CD8-positive, alpha-beta memory T cell (primary cell): ENCODE results near the gene FSTL4. TPM values are rescaled to one million over a fixed set of nuclear protein-coding genes. Genes with fewer than 3 reads are reported as not detected.

Experiments used
- CTCF ChIA-PET: fragments of 350-600 bp; sonication (Branson Sonifier 250); formaldehyde crosslinking; loops from one replicate; lab custom pipeline; 2021; ENCODE audit warnings: antibody characterized with exemption; lab: Charles Lee
- POLR2A ChIA-PET: fragments of 350-600 bp; sonication (Branson Sonifier 250); formaldehyde crosslinking; loops from one replicate; lab custom pipeline; 2021; ENCODE audit warnings: antibody characterized with exemption; lab: Charles Lee
- DNase-seq, 5 donors: peaks; one replicate each; pipeline versions ENCODE4 v3.0.0 to v3.0.0-alpha.2; 2020 to 2022; ENCODE audit warnings: mixed read lengths in 1 of 5
- H3K27ac ChIP-seq: one replicate; pipeline ENCODE4 v1.7.0; 2013; ENCODE audit warnings: low read depth, mild to moderate bottlenecking, low read length, moderate library complexity
- H3K27me3 ChIP-seq: 2 replicates; pipeline ENCODE4 v1.7.0; 2013; ENCODE audit warnings: low read length, mild to moderate bottlenecking; ENCODE audit not compliant: insufficient read depth, poor library complexity, severe bottlenecking
- H3K36me3 ChIP-seq: 2 replicates; pipeline ENCODE4 v1.7.0; 2013; ENCODE audit warnings: mild to moderate bottlenecking, low read length, moderate library complexity; ENCODE audit not compliant: insufficient read depth
- H3K4me1 ChIP-seq: 2 replicates; pipeline ENCODE4 v1.7.0; 2013; ENCODE audit warnings: mild to moderate bottlenecking, low read length, moderate library complexity; ENCODE audit not compliant: insufficient read depth
- H3K4me3 ChIP-seq: 2 replicates; pipeline ENCODE4 v1.7.0; 2013; ENCODE audit warnings: mild to moderate bottlenecking, low read length
- H3K9me3 ChIP-seq: 2 replicates; pipeline ENCODE4 v1.7.0; 2013; ENCODE audit warnings: mild to moderate bottlenecking, low read length
- H3K27ac Mint-ChIP-seq, 8 donors: one replicate each; pipeline ENCODE4 v1.8.0; 2020 to 2021; ENCODE audit warnings: mixed read lengths in 8 of 8, mild to moderate bottlenecking in 6 of 8, inconsistent platforms in 3 of 8, moderate library complexity in 3 of 8
- H3K27me3 Mint-ChIP-seq, 2 donors: one replicate each; pipeline ENCODE4 v1.8.0; 2020 to 2021; ENCODE audit warnings: mixed read lengths in 2 of 2, mild to moderate bottlenecking in 1 of 2, moderate library complexity in 1 of 2
- H3K36me3 Mint-ChIP-seq, 3 donors: one replicate each; pipeline ENCODE4 v1.8.0; 2020 to 2021; ENCODE audit warnings: mixed read lengths in 3 of 3, inconsistent platforms in 1 of 3, mild to moderate bottlenecking in 1 of 3
- H3K4me1 Mint-ChIP-seq, 3 donors: one replicate each; pipeline ENCODE4 v1.8.0; 2020 to 2021; ENCODE audit warnings: mixed read lengths in 3 of 3, inconsistent platforms in 1 of 3, mild to moderate bottlenecking in 1 of 3
- H3K4me3 Mint-ChIP-seq, 7 donors: one replicate each; pipeline ENCODE4 v1.8.0; 2020 to 2021; ENCODE audit warnings: mixed read lengths in 7 of 7, mild to moderate bottlenecking in 6 of 7, moderate library complexity in 4 of 7, inconsistent platforms in 2 of 7
- H3K9me3 Mint-ChIP-seq, 5 donors: one replicate each; pipeline ENCODE4 v1.8.0; 2020 to 2022; ENCODE audit warnings: mixed read lengths in 5 of 5, mild to moderate bottlenecking in 3 of 5, moderate library complexity in 2 of 5, inconsistent platforms in 1 of 5
- polyA plus RNA-seq: library from polyadenylated mRNA; unstranded; fragments of 300-500 nt; fragmentation: Illumina TruSeq; gene quantifications from one replicate; pipeline ENCODE4 v1.2.3, GENCODE V29; 2021
- total RNA-seq, 2 experiments: library from RNA; stranded (reverse); gene quantifications; one replicate each; pipeline ENCODE4 v1.2.3, GENCODE V29; 2021

The FSTL4 gene
- total and polyA plus RNA-seq, 3 experiments from 2014 or later: 0.33 TPM; not detected in 2

GRCh38 chr5:133340002-133340755 is 272.2 kb downstream of the FSTL4 start:
- no peaks in the 10 kb centered on the region for H3K36me3 Mint-ChIP-seq
- H3K4me3 Mint-ChIP-seq: no peak overlapping the region
- ChIA-PET CTCF (no interaction called here), POLR2A (no interaction called here)
- Histone ChIP-seq H3K36me3 (no peaks in the 10 kb centered on the region), H3K9me3 (no peaks in the 10 kb centered on the region), H3K4me3 (no peak overlapping the region), H3K4me1 (no peaks in the 10 kb centered on the region), H3K27me3 (no peaks in the 10 kb centered on the region), H3K27ac (no peak overlapping the region)
- no peaks in the 10 kb centered on the region for H3K4me1 Mint-ChIP-seq
- DNase-seq: no peak
- peaks cover 4 to 5% of the 10 kb centered on the region in 2 donors for H3K27me3 Mint-ChIP-seq
- no peak overlapping the region for H3K27ac Mint-ChIP-seq
- H3K9me3 Mint-ChIP-seq: no peaks in the 10 kb centered on the region

- ChIA-PET CTCF (no interaction called here), POLR2A (no interaction called here)
- Histone ChIP-seq H3K9me3 (no peaks in the 10 kb centered on the region), H3K4me1 (no peaks in the 10 kb centered on the region), H3K36me3 (no peaks in the 10 kb centered on the region), H3K27ac (no peak overlapping the region), H3K4me3 (no peak overlapping the region), H3K27me3 (no peaks in the 10 kb centered on the region)
- Mint-ChIP-seq H3K36me3 (no peaks in the 10 kb centered on the region), H3K27me3 (peaks cover 3 to 4% of the 10 kb centered on the region in 2 donors), H3K27ac (no peak overlapping the region), H3K4me3 (no peak overlapping the region), H3K9me3 (no peaks in the 10 kb centered on the region), H3K4me1 (no peaks in the 10 kb centered on the region)
- no peak for DNase-seq
Measured at GRCh38 chr5:133338504-133339355, 273.6 kb downstream of the FSTL4 start.

GRCh38 chr5:133337795-133338445 is 274.4 kb downstream of the FSTL4 start:
- Histone ChIP-seq H3K4me1 (no peaks in the 10 kb centered on the region), H3K27me3 (no peaks in the 10 kb centered on the region), H3K4me3 (no peak overlapping the region), H3K9me3 (no peaks in the 10 kb centered on the region), H3K27ac (no peak overlapping the region), H3K36me3 (no peaks in the 10 kb centered on the region)
- CTCF ChIA-PET: no interaction called here
- no peak overlapping the region for H3K27ac Mint-ChIP-seq
- no peaks in the 10 kb centered on the region for H3K9me3 Mint-ChIP-seq
- POLR2A ChIA-PET: no interaction called here
- H3K4me1 Mint-ChIP-seq: no peaks in the 10 kb centered on the region
- H3K27me3 Mint-ChIP-seq: peaks cover 4 to 6% of the 10 kb centered on the region in 2 donors
- DNase-seq: no peak
- no peaks in the 10 kb centered on the region for H3K36me3 Mint-ChIP-seq
- H3K4me3 Mint-ChIP-seq: no peak overlapping the region

GRCh38 chr5:133336969-133337410 is 275.4 kb downstream of the FSTL4 start:
- Mint-ChIP-seq H3K27me3 (peaks cover 4 to 6% of the 10 kb centered on the region in 2 donors), H3K4me3 (no peak overlapping the region), H3K4me1 (no peaks in the 10 kb centered on the region), H3K9me3 (no peaks in the 10 kb centered on the region), H3K36me3 (no peaks in the 10 kb centered on the region), H3K27ac (no peak overlapping the region)
- Histone ChIP-seq H3K9me3 (no peaks in the 10 kb centered on the region), H3K4me1 (no peaks in the 10 kb centered on the region), H3K36me3 (no peaks in the 10 kb centered on the region), H3K27ac (no peak overlapping the region), H3K27me3 (no peaks in the 10 kb centered on the region), H3K4me3 (no peak overlapping the region)
- POLR2A ChIA-PET: no interaction called here
- no peak for DNase-seq
- CTCF ChIA-PET: no interaction called here

- Histone ChIP-seq H3K27me3 (no peaks in the 10 kb centered on the region), H3K9me3 (no peaks in the 10 kb centered on the region), H3K4me3 (no peak overlapping the region), H3K4me1 (no peaks in the 10 kb centered on the region), H3K27ac (no peak overlapping the region), H3K36me3 (no peaks in the 10 kb centered on the region)
- CTCF ChIA-PET: no interaction called here
- Mint-ChIP-seq H3K27me3 (peaks cover 4 to 6% of the 10 kb centered on the region in 2 donors), H3K9me3 (no peaks in the 10 kb centered on the region), H3K4me3 (no peak overlapping the region), H3K4me1 (no peaks in the 10 kb centered on the region), H3K27ac (no peak overlapping the region), H3K36me3 (no peaks in the 10 kb centered on the region)
- no peak for DNase-seq
- POLR2A ChIA-PET: no interaction called here
Measured at GRCh38 chr5:133336121-133336968, 276.0 kb downstream of the FSTL4 start.

- ChIA-PET CTCF (no interaction called here), POLR2A (no interaction called here)
- H3K9me3 ChIP-seq: no peaks in the 10 kb centered on the region
- no peaks in the 10 kb centered on the region for H3K4me1 ChIP-seq
- no peaks in the 10 kb centered on the region for H3K36me3 Mint-ChIP-seq
- no peaks in the 10 kb centered on the region for H3K9me3 Mint-ChIP-seq
- peaks cover 4 to 10% of the 10 kb centered on the region in 2 donors for H3K27me3 Mint-ChIP-seq
- no peak overlapping the region for H3K4me3 ChIP-seq
- H3K27me3 ChIP-seq: no peaks in the 10 kb centered on the region
- no peak for DNase-seq
- no peak overlapping the region for H3K27ac Mint-ChIP-seq
- H3K4me3 Mint-ChIP-seq: no peak overlapping the region
- no peaks in the 10 kb centered on the region for H3K4me1 Mint-ChIP-seq
- H3K36me3 ChIP-seq: no peaks in the 10 kb centered on the region
- no peak overlapping the region for H3K27ac ChIP-seq
Measured at GRCh38 chr5:133334796-133335639, 277.3 kb downstream of the FSTL4 start.
